Head of caudate nucleus (tissue), 42 donors: ENCODE data around the gene TBC1D8.
A peak's percentile ranks its signal among the peaks of the same experiment; 100 is the strongest.
"Not testable (repeated sequence)": the region's sequence is repeated elsewhere in the genome, so short reads cannot be mapped to it uniquely, and the experiment has no call there.

Experiments used
- DNase-seq, 42 donors: peaks; one replicate each; pipeline versions ENCODE4 v3.0.0 to v3.0.0-alpha.2; 2020 to 2021; ENCODE audit warnings: mixed read lengths in 7 of 42
- intact Hi-C: fragments of 100-400 bp; cut with DNase I; formaldehyde crosslinking; loops from one replicate; pipeline ENCODE4 v1.15.0; 2022

The TBC1D8 gene

GRCh38 chr2:101089942-101090799, 61.0 kb downstream of the TBC1D8 start:
- intact Hi-C loops = no loop called here
- no peak for DNase-seq

DNA sequence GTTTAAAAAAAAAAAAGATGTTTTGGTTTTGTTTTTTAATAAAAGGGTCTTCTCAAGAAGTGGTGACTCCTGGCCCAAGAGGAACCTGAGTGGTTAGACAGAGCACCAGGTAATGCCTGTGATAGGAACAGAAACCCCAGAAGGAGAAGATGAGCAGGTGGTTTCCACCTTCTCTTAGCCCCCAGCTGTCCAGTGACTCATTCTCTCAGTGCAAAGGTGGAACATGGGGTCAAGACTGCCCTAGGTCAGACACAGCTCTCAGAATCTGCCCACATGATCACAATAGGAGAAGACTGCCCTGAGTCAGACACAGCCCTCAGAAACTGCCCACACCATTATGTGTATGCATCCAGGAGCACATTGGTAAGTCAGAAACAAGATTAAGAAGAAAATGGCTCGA, 61.8 kb downstream of the TBC1D8 start:
- intact Hi-C loops = no loop called here

DNA sequence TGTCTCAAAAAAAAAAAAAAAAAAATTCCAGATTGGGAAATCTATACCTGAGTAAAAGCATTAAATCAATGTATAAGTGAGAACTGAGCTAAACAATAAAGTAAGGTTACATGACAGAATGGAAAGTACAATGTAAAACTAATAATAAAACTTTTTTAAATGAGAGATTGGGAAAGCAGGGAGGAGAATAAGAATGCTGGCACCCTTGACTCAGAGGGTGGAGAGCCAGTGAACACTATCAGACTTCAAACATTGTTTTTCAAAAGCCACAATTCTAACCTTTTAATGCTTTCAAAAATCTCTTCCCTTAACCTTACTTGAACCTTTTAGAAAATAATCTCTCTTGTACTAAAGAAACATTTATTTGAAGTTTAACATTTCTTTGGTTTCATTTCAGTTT, 63.5 kb downstream of the TBC1D8 start:
- intact Hi-C loops = no loop called here
- no peak for DNase-seq

More for the DNA sequence above, 61.8 kb downstream of the TBC1D8 start:
- DNase-seq = no peak

DNA sequence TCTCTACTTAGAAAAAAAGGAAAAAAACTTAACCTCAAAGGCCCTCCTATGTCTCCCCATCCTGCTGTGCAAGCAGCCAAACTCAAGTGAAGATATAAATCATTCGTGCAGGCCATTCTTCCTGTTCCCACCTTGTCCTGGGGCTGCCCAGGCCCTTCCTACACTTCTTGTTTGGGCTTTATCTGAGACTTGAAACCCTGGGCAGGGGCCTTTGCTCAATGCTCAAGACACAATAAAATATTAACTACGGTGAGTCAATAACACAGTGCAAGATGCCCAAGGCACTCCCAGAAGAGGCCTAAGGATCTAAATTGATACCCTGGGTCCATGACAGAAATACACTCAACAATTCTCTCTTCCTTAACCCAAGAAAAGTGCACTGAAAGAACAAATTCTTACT, 67.6 kb downstream of the TBC1D8 start:
- DNase-seq = no peak
- intact Hi-C loops = no loop called here

GRCh38 chr2:101082998-101083397, 68.2 kb downstream of the TBC1D8 start:
- intact Hi-C loops = no loop called here
- peak in 5 of 42 donors; percentile 15 to 48 (median 34) for DNase-seq

DNA sequence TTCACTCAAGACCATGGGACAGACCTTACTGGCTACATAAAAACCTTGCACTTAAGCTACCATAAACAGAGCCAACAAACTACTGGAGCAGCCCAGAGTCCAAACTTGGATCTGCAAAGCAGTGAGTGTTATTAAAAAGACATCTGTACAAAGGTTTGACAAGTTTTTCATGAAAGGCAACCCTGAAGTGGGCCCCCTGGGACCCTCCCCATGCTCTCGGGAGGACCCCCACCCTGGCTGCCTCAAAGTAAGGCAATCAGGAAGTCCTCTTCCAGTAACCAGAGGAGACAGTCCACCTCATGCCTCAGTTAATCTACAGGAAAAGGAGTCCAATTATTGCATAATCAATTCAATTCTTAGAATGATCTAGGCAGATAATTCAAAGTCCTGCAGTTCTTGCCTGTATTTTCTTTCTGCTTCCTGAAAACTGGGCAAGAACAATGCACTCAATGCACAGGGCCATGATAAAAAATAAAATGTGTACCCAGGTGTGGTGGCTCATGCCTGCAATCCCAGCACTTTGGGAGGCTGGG, 69.7 kb downstream of the TBC1D8 start:
- no peak for DNase-seq
- intact Hi-C loops = no loop called here

- intact Hi-C loops = no loop called here
- no peak for DNase-seq
Measured at GRCh38 chr2:101080211-101081068, 70.7 kb downstream of the TBC1D8 start.

GRCh38 chr2:101076581-101076980, 74.6 kb downstream of the TBC1D8 start:
- intact Hi-C loops = no loop called here
- DNase-seq = no peak

DNA sequence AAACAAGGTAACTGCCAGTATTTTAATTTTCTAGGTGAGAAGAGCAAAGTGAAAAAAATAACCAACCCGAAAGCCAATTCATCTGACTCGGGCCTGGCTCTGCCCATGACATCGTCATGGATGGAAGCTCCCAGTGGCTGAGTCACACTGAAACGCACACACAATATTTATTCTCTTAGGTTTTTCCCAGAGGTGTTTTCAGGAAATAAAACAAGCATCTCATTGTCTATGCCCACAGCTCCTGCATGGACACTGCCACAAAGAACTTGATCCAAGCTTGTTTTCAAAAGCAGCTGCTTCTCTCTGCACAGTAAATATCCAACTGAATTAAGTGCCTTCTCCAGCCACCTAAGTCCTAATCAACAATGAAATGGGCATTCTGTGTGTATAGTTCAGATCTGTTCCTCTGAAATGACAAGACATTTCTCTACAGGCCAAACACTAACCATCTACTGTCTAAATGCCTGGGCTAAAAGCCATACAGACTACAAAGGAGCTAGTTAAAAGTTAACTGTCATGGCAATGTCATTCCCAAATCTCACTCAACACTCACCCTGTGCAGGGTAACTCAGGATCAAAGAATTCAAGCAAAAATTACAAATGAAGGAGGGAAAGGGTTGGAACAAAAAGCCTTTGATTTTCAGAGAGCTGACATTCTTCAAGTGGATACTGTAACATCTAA, 86.2 kb downstream of the TBC1D8 start:
- DNase-seq = peak in 1 of 42 donors; percentile 2
- intact Hi-C loops = no loop called here

- DNase-seq = no peak
- intact Hi-C loops = no loop called here
Measured at GRCh38 chr2:101064505-101064867, 86.7 kb downstream of the TBC1D8 start.

- no peak for DNase-seq
- intact Hi-C loops = no loop called here
Measured at GRCh38 chr2:101064125-101064502, 87.1 kb downstream of the TBC1D8 start.

GRCh38 chr2:101063352-101064124, 87.6 kb downstream of the TBC1D8 start:
- DNase-seq = no peak
- intact Hi-C loops = no loop called here

DNA sequence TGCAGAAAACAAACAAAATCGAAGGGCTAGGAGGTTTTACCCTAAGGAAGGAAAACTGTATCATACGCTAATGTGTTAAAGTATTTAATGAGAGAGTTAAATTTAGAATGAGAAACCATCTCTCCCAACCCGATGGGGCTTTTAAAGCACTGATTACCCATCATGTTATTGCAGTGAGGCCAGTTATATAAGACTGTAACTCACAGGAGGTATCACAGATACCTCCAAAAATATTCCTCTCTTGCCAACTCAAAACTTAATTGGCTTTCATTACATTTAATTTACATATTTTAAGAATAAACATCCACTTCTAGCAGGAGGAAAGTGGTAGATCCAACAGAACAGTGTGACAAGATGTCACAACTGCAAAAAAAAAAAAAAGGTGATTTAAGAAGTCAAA, 92.8 kb downstream of the TBC1D8 start:
- DNase-seq = no peak
- intact Hi-C loops = no loop called here

DNA sequence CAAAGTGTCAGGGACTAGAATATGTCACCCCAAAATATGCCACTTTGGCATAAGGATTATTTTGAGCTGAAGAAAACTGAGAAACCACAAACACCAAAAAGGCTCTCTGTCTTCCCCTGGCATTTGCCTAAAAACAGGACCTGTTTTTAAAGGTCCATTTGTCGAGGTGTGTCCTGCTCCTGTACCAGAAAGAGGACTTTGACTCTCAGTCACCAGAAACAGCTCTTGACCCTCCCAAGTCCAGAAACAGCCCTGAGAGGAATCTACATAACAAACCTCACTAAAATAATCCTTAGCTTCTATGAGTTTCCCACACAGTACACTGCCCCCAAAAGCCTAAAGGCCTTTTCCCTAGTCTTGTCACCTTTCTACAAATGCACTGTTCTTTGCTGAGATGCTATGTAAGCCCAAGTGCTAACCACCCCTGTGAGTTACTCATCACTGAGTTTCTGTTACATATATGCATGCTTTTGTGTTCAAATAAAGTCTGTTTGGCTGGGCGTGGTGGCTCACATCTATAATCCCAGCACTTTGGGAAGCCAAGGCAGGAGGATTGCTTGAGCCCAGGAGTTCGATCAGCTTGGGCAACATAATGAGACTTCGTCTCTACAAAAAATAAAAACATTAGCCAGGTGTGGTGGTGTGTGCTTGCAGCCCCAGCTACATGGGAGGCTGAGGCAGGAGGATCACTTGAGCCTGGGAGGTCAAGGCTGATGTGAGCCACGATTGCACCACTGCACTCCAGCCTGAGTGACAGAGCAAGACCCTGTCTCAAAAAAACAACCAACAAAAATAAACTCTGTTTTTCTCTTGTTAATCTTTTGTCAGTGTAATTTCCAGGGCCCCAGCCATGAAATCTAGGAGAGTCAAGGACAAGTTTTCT, 93.9 kb downstream of the TBC1D8 start:
- no peak for DNase-seq
- intact Hi-C loops = no loop called here

DNA sequence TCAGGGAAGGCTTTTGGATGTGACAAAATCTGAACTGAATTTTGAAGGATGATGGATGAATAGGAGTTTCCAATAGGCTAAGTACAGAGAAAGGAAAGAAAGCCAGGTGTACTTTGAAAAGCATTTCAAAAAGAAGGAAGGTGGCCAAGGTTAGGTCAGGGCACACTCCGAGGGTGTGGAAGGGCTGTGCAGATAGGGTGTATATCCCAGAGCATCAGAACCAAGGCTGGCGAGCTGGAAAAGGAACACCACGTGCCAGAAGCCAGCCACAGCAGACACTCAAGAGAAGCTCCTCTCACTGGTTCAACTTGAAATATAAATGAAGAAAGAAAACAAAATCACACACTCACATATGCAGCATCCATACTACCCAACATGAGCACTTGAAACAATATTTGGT, 98.1 kb downstream of the TBC1D8 start:
- no peak for DNase-seq
- intact Hi-C loops = no loop called here

- intact Hi-C loops = no loop called here
- DNase-seq = no peak
Measured at GRCh38 chr2:101052147-101052546, 99.0 kb downstream of the TBC1D8 start.

GRCh38 chr2:101050886-101051285, 100.3 kb downstream of the TBC1D8 start:
- DNase-seq, intact Hi-C loops: not testable (repeated sequence)

DNA sequence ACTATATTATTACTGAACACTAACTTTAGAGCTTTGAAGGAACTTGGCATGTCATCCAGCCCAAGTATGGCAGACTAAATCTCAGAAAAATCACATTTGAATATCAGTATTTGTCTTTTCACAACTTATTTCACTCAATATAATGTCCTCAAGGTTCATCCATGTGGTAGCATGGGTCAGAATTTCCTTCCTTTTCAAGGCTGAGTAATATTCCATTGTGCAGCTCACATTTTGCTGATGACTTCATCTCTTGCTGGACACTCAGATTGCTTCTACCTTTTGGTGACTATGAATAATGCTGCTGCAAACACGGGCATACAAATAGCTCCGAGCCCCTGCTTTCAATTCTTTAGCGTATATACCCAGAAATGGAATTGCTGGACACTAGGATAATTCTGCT, 102.4 kb downstream of the TBC1D8 start:
- intact Hi-C loops = no loop called here
- no peak for DNase-seq
